ENCODE data around the gene WNK2.

The WNK2 gene

GRCh38 chr9:93233033-93233432 is 49.1 kb downstream of the WNK2 start:
- Histone ChIP-seq H3K27ac (ENCODE audit: low read depth, low read length) (no peak overlapping the region), H3K9me3 (ENCODE audit: control insufficient read depth, insufficient read depth, low read length) (no peaks in the 10 kb centered on the region), H3K4me2 (ENCODE audit: low read length) (no peak overlapping the region), H4K20me1 (ENCODE audit: control insufficient read depth, insufficient read depth, low read depth, low read length) (no peaks in the 10 kb centered on the region), H3K36me3 (ENCODE audit: control insufficient read depth, low read length) (no peaks in the 10 kb centered on the region), H3K79me2 (ENCODE audit: control insufficient read depth, low read length) (no peaks in the 10 kb centered on the region), H3K9me2 (replicated peaks; ENCODE audit: control insufficient read depth, low read length) (no peaks in the 10 kb centered on the region), H3K4me3 (ENCODE audit: low read length) (no peak overlapping the region), H3K4me1 (ENCODE audit: control insufficient read depth, low read length) (no peaks in the 10 kb centered on the region), H3F3A (ENCODE audit: control insufficient read depth, insufficient read depth) (0 out of 2 replicates have a peak, but pooled peaks cover 2% of the 10 kb centered on the region), H3K27me3 (ENCODE audit: control insufficient read depth, low read length) (no peaks in the 10 kb centered on the region)
- no peak for TF ChIP-seq EZH2phosphoT487 (IDR thresholded peaks at IDR 0.05; ENCODE audit: borderline replicate concordance, low read length)
- TF ChIP-seq, protein P1, sequence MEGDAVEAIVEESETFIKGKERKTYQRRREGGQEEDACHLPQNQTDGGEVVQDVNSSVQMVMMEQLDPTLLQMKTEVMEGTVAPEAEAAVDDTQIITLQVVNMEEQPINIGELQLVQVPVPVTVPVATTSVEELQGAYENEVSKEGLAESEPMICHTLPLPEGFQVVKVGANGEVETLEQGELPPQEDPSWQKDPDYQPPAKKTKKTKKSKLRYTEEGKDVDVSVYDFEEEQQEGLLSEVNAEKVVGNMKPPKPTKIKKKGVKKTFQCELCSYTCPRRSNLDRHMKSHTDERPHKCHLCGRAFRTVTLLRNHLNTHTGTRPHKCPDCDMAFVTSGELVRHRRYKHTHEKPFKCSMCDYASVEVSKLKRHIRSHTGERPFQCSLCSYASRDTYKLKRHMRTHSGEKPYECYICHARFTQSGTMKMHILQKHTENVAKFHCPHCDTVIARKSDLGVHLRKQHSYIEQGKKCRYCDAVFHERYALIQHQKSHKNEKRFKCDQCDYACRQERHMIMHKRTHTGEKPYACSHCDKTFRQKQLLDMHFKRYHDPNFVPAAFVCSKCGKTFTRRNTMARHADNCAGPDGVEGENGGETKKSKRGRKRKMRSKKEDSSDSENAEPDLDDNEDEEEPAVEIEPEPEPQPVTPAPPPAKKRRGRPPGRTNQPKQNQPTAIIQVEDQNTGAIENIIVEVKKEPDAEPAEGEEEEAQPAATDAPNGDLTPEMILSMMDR (IDR thresholded peaks at IDR 0.05; ENCODE audit: low read depth, low read length, poor library complexity, severe bottlenecking), result no peak

- Histone ChIP-seq H3K4me1 (ENCODE audit: control insufficient read depth, low read length) (peaks cover 11% of the 10 kb centered on the region), H4K20me1 (ENCODE audit: control insufficient read depth, insufficient read depth, low read depth, low read length) (no peaks in the 10 kb centered on the region), H3K27me3 (ENCODE audit: control insufficient read depth, low read length) (no peaks in the 10 kb centered on the region), H3K9me3 (ENCODE audit: control insufficient read depth, insufficient read depth, low read length) (no peaks in the 10 kb centered on the region), H3K36me3 (ENCODE audit: control insufficient read depth, low read length) (no peaks in the 10 kb centered on the region), H3K9me2 (replicated peaks; ENCODE audit: control insufficient read depth, low read length) (no peaks in the 10 kb centered on the region), H3K4me3 (ENCODE audit: low read length) (no peak overlapping the region), H3K4me2 (ENCODE audit: low read length) (no peak overlapping the region), H3F3A (ENCODE audit: control insufficient read depth, insufficient read depth) (0 out of 2 replicates have a peak, but pooled peaks cover 2% of the 10 kb centered on the region), H3K79me2 (ENCODE audit: control insufficient read depth, low read length) (no peaks in the 10 kb centered on the region), H3K27ac (ENCODE audit: low read depth, low read length) (no peak overlapping the region)
- TF ChIP-seq, protein P1 (IDR thresholded peaks at IDR 0.05; ENCODE audit: low read depth, low read length, poor library complexity, severe bottlenecking), result no peak
- no peak for TF ChIP-seq EZH2phosphoT487 (IDR thresholded peaks at IDR 0.05; ENCODE audit: borderline replicate concordance, low read length)
Observed at GRCh38 chr9:93234600-93234999, 50.7 kb downstream of the WNK2 start.

GRCh38 chr9:93235300-93235960 is 51.5 kb downstream of the WNK2 start:
- H3K4me3 ChIP-seq (ENCODE audit: low read length), result no peak overlapping the region
- H3K79me2 ChIP-seq (ENCODE audit: control insufficient read depth, low read length), result no peaks in the 10 kb centered on the region
- no peaks in the 10 kb centered on the region for H3K27me3 ChIP-seq (ENCODE audit: control insufficient read depth, low read length)
- no peaks in the 10 kb centered on the region for H3K9me3 ChIP-seq (ENCODE audit: control insufficient read depth, insufficient read depth, low read length)
- H3K27ac ChIP-seq (ENCODE audit: low read depth, low read length), result no peak overlapping the region
- 0 out of 2 replicates have a peak, but pooled peaks cover 2% of the 10 kb centered on the region for H3F3A ChIP-seq (ENCODE audit: control insufficient read depth, insufficient read depth)
- no peak overlapping the region for H3K4me2 ChIP-seq (ENCODE audit: low read length)
- H3K36me3 ChIP-seq (ENCODE audit: control insufficient read depth, low read length), result no peaks in the 10 kb centered on the region
- H4K20me1 ChIP-seq (ENCODE audit: control insufficient read depth, insufficient read depth, low read depth, low read length), result no peaks in the 10 kb centered on the region
- peaks cover 14% of the 10 kb centered on the region for H3K4me1 ChIP-seq (ENCODE audit: control insufficient read depth, low read length)
- H3K9me2 ChIP-seq (replicated peaks; ENCODE audit: control insufficient read depth, low read length), result no peaks in the 10 kb centered on the region
- TF ChIP-seq, protein P1 (IDR thresholded peaks at IDR 0.05; ENCODE audit: low read depth, low read length, poor library complexity, severe bottlenecking), result no peak
- no peak for TF ChIP-seq EZH2phosphoT487 (IDR thresholded peaks at IDR 0.05; ENCODE audit: borderline replicate concordance, low read length)

Data from DOHH2 (cell line).